ENCODE measurements around the gene NRCAM. TPM values are rescaled to one million over a fixed set of nuclear protein-coding genes. Genes with fewer than 3 reads are reported as not detected.
A peak's percentile ranks its signal among the peaks of the same experiment; 100 is the strongest.
"Not testable (repeated sequence)": the region's sequence is repeated elsewhere in the genome, so short reads cannot be mapped to it uniquely, and the experiment has no call there.

The NRCAM gene
- total RNA-seq, 4 donors from 2014 or later: 10.1 to 19.5 (median 13.0) TPM

DNA sequence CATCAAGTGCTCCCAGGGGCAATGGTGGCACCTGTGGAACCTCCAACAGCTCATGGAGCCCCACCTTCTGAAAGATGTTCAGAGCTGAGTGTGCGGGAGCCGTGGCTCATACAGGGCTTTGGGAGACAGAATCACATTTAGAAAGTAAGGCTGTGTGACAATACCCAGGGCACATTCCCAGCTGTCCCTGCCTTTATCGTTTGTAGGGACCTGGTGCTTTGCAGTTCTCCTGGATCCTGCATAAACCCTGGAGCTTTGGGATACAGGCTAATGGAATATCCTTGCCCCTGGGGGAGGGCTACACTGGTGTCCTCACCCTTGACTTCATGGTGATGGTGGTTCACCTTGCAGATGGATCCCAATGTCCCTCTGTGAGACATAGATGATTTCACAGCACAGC is 191.2 kb downstream of the NRCAM start:
- Histone ChIP-seq H3K36me3 (no peaks in the 10 kb centered on the region), H3K27me3 (no peaks in the 10 kb centered on the region), H3K4me3 (replicated peaks in 1 of 3) (no peak overlapping the region), H3K27ac (no peak overlapping the region), H3K4me1 (no peaks in the 10 kb centered on the region), H3K9me3 (no peaks in the 10 kb centered on the region)
- DNase-seq: no peak
- WGBS, 2 donors: 83 to 87% methylated on average over 3 of the region's 3 CpGs
- intact Hi-C loops (cut with DNase I): no loop called here
- TF ChIP-seq, protein P1, sequence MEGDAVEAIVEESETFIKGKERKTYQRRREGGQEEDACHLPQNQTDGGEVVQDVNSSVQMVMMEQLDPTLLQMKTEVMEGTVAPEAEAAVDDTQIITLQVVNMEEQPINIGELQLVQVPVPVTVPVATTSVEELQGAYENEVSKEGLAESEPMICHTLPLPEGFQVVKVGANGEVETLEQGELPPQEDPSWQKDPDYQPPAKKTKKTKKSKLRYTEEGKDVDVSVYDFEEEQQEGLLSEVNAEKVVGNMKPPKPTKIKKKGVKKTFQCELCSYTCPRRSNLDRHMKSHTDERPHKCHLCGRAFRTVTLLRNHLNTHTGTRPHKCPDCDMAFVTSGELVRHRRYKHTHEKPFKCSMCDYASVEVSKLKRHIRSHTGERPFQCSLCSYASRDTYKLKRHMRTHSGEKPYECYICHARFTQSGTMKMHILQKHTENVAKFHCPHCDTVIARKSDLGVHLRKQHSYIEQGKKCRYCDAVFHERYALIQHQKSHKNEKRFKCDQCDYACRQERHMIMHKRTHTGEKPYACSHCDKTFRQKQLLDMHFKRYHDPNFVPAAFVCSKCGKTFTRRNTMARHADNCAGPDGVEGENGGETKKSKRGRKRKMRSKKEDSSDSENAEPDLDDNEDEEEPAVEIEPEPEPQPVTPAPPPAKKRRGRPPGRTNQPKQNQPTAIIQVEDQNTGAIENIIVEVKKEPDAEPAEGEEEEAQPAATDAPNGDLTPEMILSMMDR (IDR thresholded peaks at IDR 0.05): no peak
- TF ChIP-seq POLR2A (IDR thresholded peaks at IDR 0.05): no peak

DNA sequence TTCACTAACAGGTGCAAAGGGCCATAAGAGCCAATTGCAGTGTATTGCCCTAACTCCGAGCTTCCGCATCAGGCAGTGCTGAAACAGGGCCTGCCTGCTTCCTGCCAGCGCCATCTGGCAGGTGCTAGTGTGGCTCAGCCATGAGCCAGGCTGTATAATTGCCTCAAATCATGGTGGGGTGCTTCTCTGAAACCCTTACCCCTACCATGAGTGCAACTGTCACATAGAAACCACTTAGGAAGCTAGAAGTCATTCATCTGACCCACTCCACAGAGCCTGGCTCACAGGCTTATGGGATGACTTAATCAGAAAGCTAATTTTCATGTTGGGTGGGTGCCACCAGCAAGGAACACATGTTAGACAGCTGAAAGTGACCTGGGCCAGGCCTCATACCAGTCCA is 192.8 kb downstream of the NRCAM start:
- intact Hi-C loops (cut with DNase I): no loop called here
- H3K27me3 ChIP-seq: no peaks in the 10 kb centered on the region
- DNase-seq: peak in 1 of 2 donors; percentile 14
- 77 to 84% methylated on average over 3 of the region's 3 CpGs for WGBS, 2 donors
- H3K4me1 ChIP-seq: no peaks in the 10 kb centered on the region
- H3K36me3 ChIP-seq: no peaks in the 10 kb centered on the region
- H3K9me3 ChIP-seq: no peaks in the 10 kb centered on the region
- TF ChIP-seq POLR2A (IDR thresholded peaks at IDR 0.05): no peak
- TF ChIP-seq, protein P1 (IDR thresholded peaks at IDR 0.05): no peak
- H3K27ac ChIP-seq: no peak overlapping the region
- H3K4me3 ChIP-seq (replicated peaks in 1 of 3): no peak overlapping the region

DNA sequence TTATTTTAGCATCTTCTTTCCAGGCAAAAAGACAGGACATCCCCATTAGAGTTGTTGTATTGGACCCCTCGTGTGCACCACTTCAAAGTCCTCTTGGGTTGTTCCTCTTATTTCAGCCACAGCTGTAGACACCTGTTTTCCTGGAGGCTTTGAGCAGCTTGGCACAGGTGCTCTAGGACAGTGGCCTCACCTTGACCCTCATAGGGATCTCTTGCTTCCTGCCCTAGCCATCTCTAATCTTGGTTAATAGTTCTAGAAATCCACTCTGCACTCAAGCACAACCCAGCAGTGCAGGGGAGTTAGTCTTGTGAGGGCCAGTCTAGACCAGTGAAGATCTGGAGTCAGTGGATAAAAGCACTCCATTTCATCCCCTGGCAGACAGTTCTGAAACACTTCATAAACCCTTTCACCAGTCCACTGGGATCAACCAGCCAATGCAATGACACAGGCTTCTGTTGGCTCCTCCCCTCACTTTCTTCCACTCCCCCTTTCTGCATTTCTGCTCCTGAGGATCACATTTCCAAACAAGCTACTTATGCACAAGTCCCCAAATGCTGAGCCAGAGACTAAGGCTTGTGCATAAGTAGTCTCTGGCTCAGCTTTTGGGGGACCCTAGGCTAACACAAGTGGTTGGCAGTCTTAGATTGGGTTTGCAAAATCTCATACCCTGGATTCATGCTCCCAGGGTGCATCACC is 194.5 kb downstream of the NRCAM start:
- H3K27ac ChIP-seq: no peak overlapping the region
- no peaks in the 10 kb centered on the region for H3K9me3 ChIP-seq
- DNase-seq: no peak
- intact Hi-C loops (cut with DNase I): no loop called here
- TF ChIP-seq, protein P1 (IDR thresholded peaks at IDR 0.05): no peak
- TF ChIP-seq POLR2A (IDR thresholded peaks at IDR 0.05): no peak
- no peaks in the 10 kb centered on the region for H3K36me3 ChIP-seq
- H3K4me3 ChIP-seq (replicated peaks in 1 of 3): no peak overlapping the region
- no peaks in the 10 kb centered on the region for H3K4me1 ChIP-seq
- WGBS, 2 donors: 81 to 86% methylated on average over 1 of the region's 1 CpG
- H3K27me3 ChIP-seq: no peaks in the 10 kb centered on the region

DNA sequence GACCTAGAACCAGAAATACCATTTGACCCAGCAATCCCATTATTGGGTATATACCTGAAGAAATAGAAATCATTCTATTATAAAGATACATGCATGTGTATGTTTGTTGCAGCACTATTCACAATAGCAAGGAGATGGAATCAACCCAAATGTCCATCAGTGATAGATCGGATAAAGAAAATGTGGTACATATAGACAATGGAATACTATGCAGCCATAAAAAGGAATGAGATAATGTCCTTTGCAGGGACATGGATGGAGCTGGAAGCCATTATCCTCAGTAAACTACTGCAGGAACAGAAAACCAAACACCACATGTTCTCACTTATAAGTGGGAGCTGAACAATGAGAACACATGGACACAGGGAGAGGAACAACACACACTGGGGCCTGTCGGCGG is 196.8 kb downstream of the NRCAM start:
- 95 to 96% methylated on average over 3 of the region's 3 CpGs for WGBS, 2 donors
- H3K4me1 ChIP-seq; DNase-seq; H3K9me3 ChIP-seq; H3K36me3 ChIP-seq; H3K4me3 ChIP-seq (replicated peaks in 1 of 3); H3K27me3 ChIP-seq; H3K27ac ChIP-seq; intact Hi-C loops (cut with DNase I): not testable (repeated sequence)

DNA sequence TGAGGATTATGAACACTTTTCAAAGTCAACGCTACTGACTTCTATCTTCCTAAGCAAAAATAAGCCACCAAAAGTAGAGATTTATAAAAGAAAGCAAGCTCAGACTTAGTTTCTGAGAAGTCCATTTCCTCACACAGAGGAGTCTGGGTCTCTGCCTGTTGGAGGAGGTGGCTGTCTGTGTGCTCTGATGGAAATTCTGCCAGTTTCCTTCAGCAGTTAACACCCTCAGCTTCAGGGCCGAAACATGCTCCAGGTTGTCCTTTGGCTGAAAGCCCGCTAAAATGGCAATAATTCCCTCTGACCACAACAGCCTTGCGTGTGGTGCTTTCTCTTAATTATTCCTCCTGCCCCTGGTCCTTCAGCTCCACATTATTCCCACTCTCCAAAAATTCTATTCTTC is 198.3 kb downstream of the NRCAM start:
- H3K36me3 ChIP-seq: no peaks in the 10 kb centered on the region
- no peaks in the 10 kb centered on the region for H3K27me3 ChIP-seq
- 75 to 88% methylated on average over 4 of the region's 4 CpGs for WGBS, 2 donors
- H3K4me1 ChIP-seq: no peaks in the 10 kb centered on the region
- TF ChIP-seq POLR2A (IDR thresholded peaks at IDR 0.05): no peak
- TF ChIP-seq, protein P1 (IDR thresholded peaks at IDR 0.05): no peak
- H3K4me3 ChIP-seq (replicated peaks in 1 of 3): no peak overlapping the region
- intact Hi-C loops (cut with DNase I): no loop called here
- no peaks in the 10 kb centered on the region for H3K9me3 ChIP-seq
- no peak overlapping the region for H3K27ac ChIP-seq
- no peak for DNase-seq
